ENCODE measurements around the gene RTBDN.
"Not testable (repeated sequence)": the region's sequence is repeated elsewhere in the genome, so short reads cannot be mapped to it uniquely, and the experiment has no call there.

RTBDN gene

DNA sequence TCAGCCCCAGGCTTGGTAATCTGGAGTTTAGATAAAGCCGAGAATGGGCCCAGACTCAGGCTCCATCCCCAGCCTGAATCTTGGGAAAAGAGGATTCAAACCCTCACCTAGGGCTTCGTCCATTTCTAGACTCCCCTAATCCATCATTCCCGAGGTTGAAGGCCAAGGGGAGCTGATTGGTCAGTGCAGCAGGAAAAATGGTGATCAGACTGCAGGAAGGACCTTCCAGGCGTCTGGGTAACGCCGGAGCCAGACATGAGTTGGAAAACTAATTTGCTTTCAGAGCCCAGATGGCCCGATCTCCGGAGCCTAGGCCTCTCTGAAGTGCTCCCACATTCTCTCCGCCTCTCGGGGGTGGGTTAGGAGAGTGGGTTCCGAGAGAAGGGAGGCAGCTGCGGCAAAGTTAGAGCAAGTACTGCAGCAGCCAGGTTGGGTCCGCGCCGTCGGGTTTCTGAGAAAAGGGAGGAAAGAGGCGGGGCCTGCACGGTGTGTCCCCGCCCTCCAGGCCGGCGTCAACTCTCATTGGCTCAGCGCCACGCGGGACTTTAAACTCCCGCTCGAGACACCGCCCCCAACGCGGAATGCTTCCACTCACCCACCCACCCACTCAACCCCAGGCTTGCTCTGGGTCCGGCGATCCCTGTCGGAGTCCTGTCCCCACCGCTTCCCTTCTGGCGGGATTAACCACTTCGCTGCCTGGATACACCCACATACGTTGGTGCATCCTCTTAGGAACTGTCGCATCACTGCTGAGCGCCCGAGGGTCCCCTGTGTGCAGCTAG lies 788 bp upstream of the RTBDN start:
- Histone ChIP-seq H3K4me3 (ENCODE audit: low read depth in 1 of 2, low read length in 2 of 2) (no peak overlapping the region), H3K4me1 (ENCODE audit: insufficient read depth, low read length) (peaks cover 7% of the 10 kb centered on the region), H3K9me3 (ENCODE audit: low read length) (no peaks in the 10 kb centered on the region), H3K27me3 (ENCODE audit: control insufficient read depth in 1 of 2, insufficient read depth in 2 of 2, low read length in 2 of 2) (peaks cover 83 to 92% of the 10 kb centered on the region in 2 donors), H3K9ac (ENCODE audit: low read length) (no peak overlapping the region), H3K27ac (ENCODE audit: low read depth, low read length) (no peak overlapping the region), H3K36me3 (ENCODE audit: insufficient read depth, low read length) (no peaks in the 10 kb centered on the region)

GRCh38 chr19:12833738-12834565 lies 427 bp downstream of the RTBDN start:
- Histone ChIP-seq H3K36me3 (ENCODE audit: insufficient read depth, low read length) (no peaks in the 10 kb centered on the region), H3K4me3 (ENCODE audit: low read depth in 1 of 2, low read length in 2 of 2) (peak overlapping the region in 1 of 2 donors; percentile 28), H3K9me3 (ENCODE audit: low read length) (no peaks in the 10 kb centered on the region), H3K27ac (ENCODE audit: low read depth, low read length) (no peak overlapping the region), H3K4me1 (ENCODE audit: insufficient read depth, low read length) (peaks cover 7% of the 10 kb centered on the region), H3K27me3 (ENCODE audit: control insufficient read depth in 1 of 2, insufficient read depth in 2 of 2, low read length in 2 of 2) (peaks cover 82 to 92% of the 10 kb centered on the region in 2 donors), H3K9ac (ENCODE audit: low read length) (no peak overlapping the region)

DNA sequence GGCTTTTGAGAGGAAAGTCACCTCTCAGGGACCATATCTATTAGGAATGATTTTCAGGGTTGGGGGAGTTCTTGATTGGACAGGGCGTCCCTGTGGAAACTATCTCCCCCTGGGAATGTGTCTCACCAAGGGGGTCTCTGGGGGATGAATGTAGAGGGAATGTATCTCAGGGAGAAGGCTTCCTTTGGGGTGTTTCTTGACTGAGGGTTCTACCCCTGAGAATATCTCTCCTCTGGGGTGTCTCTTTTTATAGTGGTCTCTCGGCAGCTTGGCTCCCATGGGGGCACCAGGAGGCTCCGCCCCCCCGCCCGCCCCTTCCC lies 1.0 kb downstream of the RTBDN start:
- H3K27me3 ChIP-seq (ENCODE audit: control insufficient read depth in 1 of 2, insufficient read depth in 2 of 2, low read length in 2 of 2): peaks cover 84 to 89% of the 10 kb centered on the region in 2 donors
- no peaks in the 10 kb centered on the region for H3K36me3 ChIP-seq (ENCODE audit: insufficient read depth, low read length)
- H3K4me3 ChIP-seq (ENCODE audit: low read depth in 1 of 2, low read length in 2 of 2): no peak overlapping the region
- H3K9me3 ChIP-seq (ENCODE audit: low read length): no peaks in the 10 kb centered on the region
- H3K9ac ChIP-seq (ENCODE audit: low read length): no peak overlapping the region
- peaks cover 7% of the 10 kb centered on the region for H3K4me1 ChIP-seq (ENCODE audit: insufficient read depth, low read length)
- H3K27ac ChIP-seq (ENCODE audit: low read depth, low read length): no peak overlapping the region

DNA sequence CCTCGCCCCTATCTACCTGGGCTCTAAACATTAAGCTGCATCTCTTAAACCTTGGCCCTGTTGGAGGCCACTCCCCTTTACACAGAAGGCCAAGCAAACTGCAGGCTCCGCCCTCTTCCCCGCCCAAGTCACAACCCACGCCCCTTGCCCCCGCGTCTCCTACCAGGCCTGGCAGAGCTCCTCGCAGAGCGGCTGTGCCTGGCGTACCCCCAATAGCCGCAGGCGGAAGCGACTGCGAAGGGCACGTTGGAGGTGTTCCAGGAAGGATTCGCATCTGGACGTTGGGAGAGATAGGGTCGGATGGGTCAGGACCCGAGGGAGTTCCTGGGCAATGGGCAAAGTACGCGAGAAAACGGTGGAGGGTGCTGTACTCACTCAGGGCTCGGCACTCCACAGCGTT lies 5.9 kb downstream of the RTBDN start:
- H3K9me3 ChIP-seq (ENCODE audit: low read length): no peaks in the 10 kb centered on the region
- no peak overlapping the region for H3K9ac ChIP-seq (ENCODE audit: low read length)
- no peak overlapping the region for H3K4me3 ChIP-seq (ENCODE audit: low read depth in 1 of 2, low read length in 2 of 2)
- peaks cover 63 to 77% of the 10 kb centered on the region in 2 donors for H3K27me3 ChIP-seq (ENCODE audit: control insufficient read depth in 1 of 2, insufficient read depth in 2 of 2, low read length in 2 of 2)
- H3K36me3 ChIP-seq (ENCODE audit: insufficient read depth, low read length): no peaks in the 10 kb centered on the region
- no peak overlapping the region for H3K27ac ChIP-seq (ENCODE audit: low read depth, low read length)
- H3K4me1 ChIP-seq (ENCODE audit: insufficient read depth, low read length): peaks cover 7% of the 10 kb centered on the region

DNA sequence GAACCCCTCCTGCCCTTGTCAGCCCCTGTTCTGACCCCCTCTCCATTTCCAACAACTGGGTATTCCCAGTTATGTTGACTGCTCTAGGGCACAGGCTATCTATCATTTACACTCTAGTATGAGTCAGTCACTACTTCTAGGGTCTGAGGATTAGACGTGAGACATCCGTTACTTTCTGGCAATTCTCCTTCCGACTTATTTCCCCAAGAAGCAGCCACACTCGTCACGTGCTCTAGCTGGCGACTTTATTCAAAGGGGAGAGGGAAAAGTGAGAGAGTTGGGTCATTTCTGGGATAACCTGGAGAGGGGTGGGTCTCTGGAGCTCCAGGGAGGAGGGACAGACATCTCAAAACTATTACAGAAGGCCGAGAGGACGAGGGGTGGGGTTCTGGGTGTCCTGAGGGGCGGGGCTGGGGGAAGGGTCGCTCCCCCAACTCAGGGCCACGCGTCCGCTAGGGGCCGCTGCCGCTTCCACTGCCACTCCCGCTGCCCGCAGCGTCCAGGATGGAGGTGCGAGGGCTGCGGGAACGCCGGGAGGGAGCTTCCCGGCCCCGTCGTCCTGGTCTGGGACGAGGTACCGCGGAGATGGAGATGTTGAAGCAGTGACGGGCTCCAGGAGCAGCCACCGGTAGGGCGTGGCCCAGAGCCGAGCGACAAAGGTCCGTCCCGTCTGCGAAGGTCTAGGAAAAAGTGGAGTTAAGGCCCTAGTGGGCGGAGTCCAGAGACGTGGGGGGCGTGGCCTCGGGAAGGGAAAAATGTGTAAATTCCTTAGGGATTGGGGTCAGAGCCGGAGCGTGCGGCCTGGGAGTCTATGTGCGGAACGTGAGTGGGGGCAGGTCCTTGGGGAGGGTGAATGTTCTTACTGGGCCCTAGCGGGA lies 8.9 kb downstream of the RTBDN start:
- Histone ChIP-seq H3K4me3 (ENCODE audit: low read depth in 1 of 2, low read length in 2 of 2) (no peak overlapping the region), H3K27ac (ENCODE audit: low read depth, low read length) (no peak overlapping the region), H3K4me1 (ENCODE audit: insufficient read depth, low read length) (no peaks in the 10 kb centered on the region), H3K36me3 (ENCODE audit: insufficient read depth, low read length) (no peaks in the 10 kb centered on the region), H3K27me3 (ENCODE audit: control insufficient read depth in 1 of 2, insufficient read depth in 2 of 2, low read length in 2 of 2) (peaks cover 34 to 47% of the 10 kb centered on the region in 2 donors), H3K9me3 (ENCODE audit: low read length) (no peaks in the 10 kb centered on the region), H3K9ac (ENCODE audit: low read length) (no peak overlapping the region)

DNA sequence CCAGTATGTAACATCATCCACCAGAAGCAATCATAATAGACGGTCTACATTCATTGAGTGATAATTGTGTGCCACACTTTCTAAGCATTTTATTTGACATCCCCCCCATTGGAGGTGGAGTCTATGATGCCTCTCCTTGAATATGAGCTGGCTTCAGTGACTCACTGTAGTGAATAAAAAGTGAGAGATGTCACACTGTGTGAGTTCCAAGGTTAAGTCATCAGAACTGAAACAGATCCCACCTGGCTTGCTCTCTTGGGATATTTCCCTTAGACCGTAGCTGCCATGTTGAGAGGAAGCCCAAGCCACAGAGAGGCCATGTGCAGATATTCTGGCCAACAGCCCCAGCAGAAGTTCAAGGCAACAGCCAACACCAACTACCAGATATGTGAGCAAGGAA lies 12.6 kb downstream of the RTBDN start:
- no peak overlapping the region for H3K9ac ChIP-seq (ENCODE audit: low read length)
- H3K4me1 ChIP-seq (ENCODE audit: insufficient read depth, low read length): no peaks in the 10 kb centered on the region
- H3K27me3 ChIP-seq (ENCODE audit: control insufficient read depth in 1 of 2, insufficient read depth in 2 of 2, low read length in 2 of 2): peaks cover 14 to 19% of the 10 kb centered on the region in 2 donors
- H3K27ac ChIP-seq (ENCODE audit: low read depth, low read length): no peak overlapping the region
- H3K36me3 ChIP-seq (ENCODE audit: insufficient read depth, low read length): no peaks in the 10 kb centered on the region
- no peak overlapping the region for H3K4me3 ChIP-seq (ENCODE audit: low read depth in 1 of 2, low read length in 2 of 2)
- H3K9me3 ChIP-seq (ENCODE audit: low read length): no peaks in the 10 kb centered on the region

GRCh38 chr19:12817810-12818209 lies 16.6 kb downstream of the RTBDN start:
- not testable (repeated sequence) for H3K9me3 ChIP-seq (ENCODE audit: low read length); H3K4me1 ChIP-seq (ENCODE audit: insufficient read depth, low read length); H3K27me3 ChIP-seq (ENCODE audit: control insufficient read depth in 1 of 2, insufficient read depth in 2 of 2, low read length in 2 of 2); H3K4me3 ChIP-seq (ENCODE audit: low read depth in 1 of 2, low read length in 2 of 2); H3K27ac ChIP-seq (ENCODE audit: low read depth, low read length); H3K36me3 ChIP-seq (ENCODE audit: insufficient read depth, low read length); H3K9ac ChIP-seq (ENCODE audit: low read length)

- H3K27me3 ChIP-seq (ENCODE audit: control insufficient read depth in 1 of 2, insufficient read depth in 2 of 2, low read length in 2 of 2); H3K36me3 ChIP-seq (ENCODE audit: insufficient read depth, low read length); H3K9ac ChIP-seq (ENCODE audit: low read length): not testable (repeated sequence)
Observed at GRCh38 chr19:12817188-12817587, 17.2 kb downstream of the RTBDN start.

GRCh38 chr19:12815088-12815487 lies 19.3 kb downstream of the RTBDN start:
- no peak overlapping the region for H3K9ac ChIP-seq (ENCODE audit: low read length)
- no peak overlapping the region for H3K27ac ChIP-seq (ENCODE audit: low read depth, low read length)
- H3K36me3 ChIP-seq (ENCODE audit: insufficient read depth, low read length): no peaks in the 10 kb centered on the region
- H3K9me3 ChIP-seq (ENCODE audit: low read length): no peaks in the 10 kb centered on the region
- H3K4me1 ChIP-seq (ENCODE audit: insufficient read depth, low read length): no peaks in the 10 kb centered on the region
- H3K4me3 ChIP-seq (ENCODE audit: low read depth in 1 of 2, low read length in 2 of 2): no peak overlapping the region
- no peaks in the 10 kb centered on the region for H3K27me3 ChIP-seq (ENCODE audit: control insufficient read depth in 1 of 2, insufficient read depth in 2 of 2, low read length in 2 of 2)

More at GRCh38 chr19:12817188-12817587, 17.2 kb downstream of the RTBDN start:
- H3K27ac ChIP-seq (ENCODE audit: low read depth, low read length); H3K4me1 ChIP-seq (ENCODE audit: insufficient read depth, low read length); H3K9me3 ChIP-seq (ENCODE audit: low read length); H3K4me3 ChIP-seq (ENCODE audit: low read depth in 1 of 2, low read length in 2 of 2): not testable (repeated sequence)

DNA sequence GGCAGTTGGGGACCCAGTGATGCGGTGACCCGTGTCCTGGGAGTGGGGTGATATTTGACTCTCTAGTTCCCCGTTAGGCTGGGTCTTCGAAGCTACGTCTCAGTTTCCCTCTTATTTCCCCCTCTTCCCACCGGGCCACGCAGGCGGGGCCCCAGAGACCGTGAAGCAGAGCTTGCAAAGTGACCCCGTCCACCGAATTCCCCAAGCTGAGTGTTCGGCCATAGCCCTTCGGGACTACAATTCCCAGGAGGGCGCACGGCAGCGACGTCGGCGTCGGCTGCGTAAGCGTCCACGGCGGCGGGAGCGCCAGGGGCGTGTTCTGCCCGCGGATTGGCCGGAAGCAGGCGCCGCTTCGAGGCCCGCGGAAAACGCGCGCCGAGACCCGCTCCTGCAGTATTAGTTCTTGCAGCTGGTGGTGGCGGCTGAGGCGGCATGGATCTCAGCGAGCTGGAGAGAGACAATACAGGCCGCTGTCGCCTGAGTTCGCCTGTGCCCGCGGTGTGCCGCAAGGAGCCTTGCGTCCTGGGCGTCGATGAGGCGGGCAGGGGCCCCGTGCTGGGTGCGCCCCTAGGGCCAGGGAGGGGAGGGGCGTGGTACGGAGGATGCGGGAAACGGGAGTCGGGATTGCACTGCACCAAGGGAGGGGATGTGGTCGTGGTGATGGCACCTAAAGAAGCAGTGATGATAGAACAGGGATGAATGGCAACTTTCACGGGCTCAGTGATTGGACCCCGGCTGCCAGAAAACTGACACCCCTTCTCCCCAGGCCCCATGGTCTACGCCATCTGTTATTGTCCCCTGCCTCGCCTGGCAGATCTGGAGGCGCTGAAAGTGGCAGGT lies 27.9 kb downstream of the RTBDN start, which contains the start of gene RNASEH2A:
Gene RNASEH2A (plus strand): TSS at position 343 of the 840 bp plus-strand sequence. CDS start 90 bp downstream, at position 433.
- Histone ChIP-seq H3K36me3 (ENCODE audit: insufficient read depth, low read length) (peaks cover 5% of the 10 kb centered on the region), H3K4me1 (ENCODE audit: insufficient read depth, low read length) (peaks cover 18% of the 10 kb centered on the region), H3K27ac (ENCODE audit: low read depth, low read length) (peak within 1 kb of the TSS; percentile 67), H3K4me3 (ENCODE audit: low read depth in 1 of 2, low read length in 2 of 2) (peak within 1 kb of the TSS; percentile 55 to 72), H3K9me3 (ENCODE audit: low read length) (no peaks in the 10 kb centered on the region), H3K9ac (ENCODE audit: low read length) (peak within 1 kb of the TSS; percentile 42), H3K27me3 (ENCODE audit: control insufficient read depth in 1 of 2, insufficient read depth in 2 of 2, low read length in 2 of 2) (no peaks in the 10 kb centered on the region)

All from muscle layer of colon (tissue), 2 donors.